Esophagus squamous epithelium (tissue), 5 donors: Measurements from ENCODE around the gene FMO2. TPM values are rescaled to one million over a fixed set of nuclear protein-coding genes. Genes with fewer than 3 reads are reported as not detected.
"Not testable (repeated sequence)": the region's sequence is repeated elsewhere in the genome, so short reads cannot be mapped to it uniquely, and the experiment has no call there.

Experiments
- DNase-seq: peaks from one replicate; lab custom pipeline; 2025; lab: John Stamatoyannopoulos, UW
- H3K27ac ChIP-seq, 4 donors: fragments of 200-600 bp; sonication (generic); one replicate each; pipeline ENCODE4 v1.5.1; 2016 to 2019; ENCODE audit warnings: mild to moderate bottlenecking in 1 of 4
- H3K27me3 ChIP-seq, 4 donors: fragments of 200-600 bp; sonication (generic); 1 replicate in 3 of 4; 2 replicates in 1 of 4; pipeline versions ENCODE4 v1.5.1 to v1.6.0; 2017 to 2021; ENCODE audit warnings: antibody characterized with exemption in 1 of 4
- H3K36me3 ChIP-seq, 3 donors: fragments of 200-600 bp; sonication (generic); one replicate each; pipeline ENCODE4 v1.5.1; 2016 to 2019
- H3K4me1 ChIP-seq, 3 donors: fragments of 200-600 bp; sonication (generic); one replicate each; pipeline ENCODE4 v1.5.1; 2017 to 2019
- H3K4me3 ChIP-seq, 4 donors: fragments of 200-600 bp; sonication (generic); 1 replicate in 3 of 4; 2 replicates in 1 of 4; pipeline ENCODE4 v1.5.1; 2016 to 2019; ENCODE audit warnings: mild to moderate bottlenecking in 2 of 4, moderate library complexity in 1 of 4
- H3K9me3 ChIP-seq, 3 donors: fragments of 200-600 bp; sonication (generic); one replicate each; pipeline ENCODE4 v1.5.1; 2016 to 2019
- POLR2A ChIP-seq, 4 donors: fragments of 450-650 bp; IDR thresholded peaks; one replicate each; pipeline ENCODE4 v1.6.1; 2017; ENCODE audit warnings: antibody characterized with exemption in 4 of 4, mild to moderate bottlenecking in 4 of 4, moderate library complexity in 3 of 4
- WGBS, 2 donors: methylation state at CpG; one replicate each; pipeline ENCODE4 v1.1.5; 2018; 5-methylcytosine and 5-hydroxymethylcytosine counted together
- intact Hi-C: fragments of 100-400 bp; cut with DNase I; formaldehyde crosslinking; loops from one replicate; pipeline ENCODE4 v1.15.0; 2022
- total RNA-seq, 4 donors: library from RNA; depleted of rRNA; stranded (reverse); fragments of >200 nt; gene quantifications; one replicate each; pipeline ENCODE4 v1.1.0, GENCODE V29; 2016
- TF ChIP-seq, protein P1 (sequence below), 6 experiments: fragments of 450-650 bp in 4 of 6; fragments of 200-600 bp in 2 of 6; sonication (generic) in 2 of 6; IDR thresholded peaks; one replicate each; pipeline ENCODE4 v1.5.1; 2016 to 2019; ENCODE audit warnings: antibody characterized with exemption in 6 of 6, mild to moderate bottlenecking in 4 of 6, moderate library complexity in 4 of 6
- donor health status: DM: yes; HTN: yes; CAD: no.

The FMO2 gene
- total RNA-seq, 4 donors from 2014 or later = 53.4 to 146 (median 68.8) TPM

DNA sequence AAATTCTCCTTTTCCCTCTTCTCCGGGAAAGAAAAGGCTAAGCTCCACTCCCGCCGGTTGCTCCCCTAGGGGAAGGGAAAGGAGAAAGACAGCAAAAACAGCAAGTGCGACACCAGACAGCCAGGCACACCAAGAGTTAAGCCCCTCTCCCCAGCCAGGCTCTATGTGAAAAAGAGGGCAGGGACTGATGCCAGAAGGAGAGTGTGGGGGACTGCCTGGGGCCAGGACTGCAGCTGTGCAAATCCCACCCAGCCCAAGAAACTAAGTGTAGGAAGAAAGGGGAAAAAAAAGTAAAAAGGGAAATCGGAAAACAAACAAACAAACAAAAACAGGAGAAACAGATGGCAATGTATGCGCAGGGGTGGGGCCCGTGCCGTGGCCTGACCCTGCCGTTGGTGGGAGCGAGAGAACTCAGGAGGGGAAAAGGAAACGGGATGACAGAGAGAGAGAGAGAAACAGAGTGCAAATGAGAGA lies 35.5 kb downstream of the FMO2 start:
- Histone ChIP-seq H3K9me3 (peaks cover 0 to 4% (median 0%) of the 10 kb centered on the region in 3 donors), H3K36me3 (no peaks in the 10 kb centered on the region), H3K4me1 (peaks cover 5 to 74% (median 33%) of the 10 kb centered on the region in 3 donors), H3K27me3 (no peaks in the 10 kb centered on the region), H3K4me3 (peak overlapping the region in 1 of 4 donors; percentile 21), H3K27ac (peak overlapping the region in 3 of 4 donors; percentile 62 to 77 (median 70))
- intact Hi-C loops = no loop called here
- TF ChIP-seq POLR2A (IDR thresholded peaks at IDR 0.05) = no peak
- TF ChIP-seq, protein P1, sequence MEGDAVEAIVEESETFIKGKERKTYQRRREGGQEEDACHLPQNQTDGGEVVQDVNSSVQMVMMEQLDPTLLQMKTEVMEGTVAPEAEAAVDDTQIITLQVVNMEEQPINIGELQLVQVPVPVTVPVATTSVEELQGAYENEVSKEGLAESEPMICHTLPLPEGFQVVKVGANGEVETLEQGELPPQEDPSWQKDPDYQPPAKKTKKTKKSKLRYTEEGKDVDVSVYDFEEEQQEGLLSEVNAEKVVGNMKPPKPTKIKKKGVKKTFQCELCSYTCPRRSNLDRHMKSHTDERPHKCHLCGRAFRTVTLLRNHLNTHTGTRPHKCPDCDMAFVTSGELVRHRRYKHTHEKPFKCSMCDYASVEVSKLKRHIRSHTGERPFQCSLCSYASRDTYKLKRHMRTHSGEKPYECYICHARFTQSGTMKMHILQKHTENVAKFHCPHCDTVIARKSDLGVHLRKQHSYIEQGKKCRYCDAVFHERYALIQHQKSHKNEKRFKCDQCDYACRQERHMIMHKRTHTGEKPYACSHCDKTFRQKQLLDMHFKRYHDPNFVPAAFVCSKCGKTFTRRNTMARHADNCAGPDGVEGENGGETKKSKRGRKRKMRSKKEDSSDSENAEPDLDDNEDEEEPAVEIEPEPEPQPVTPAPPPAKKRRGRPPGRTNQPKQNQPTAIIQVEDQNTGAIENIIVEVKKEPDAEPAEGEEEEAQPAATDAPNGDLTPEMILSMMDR (IDR thresholded peaks at IDR 0.05) = no peak
- DNase-seq = no peak
- 69 to 72% methylated on average over 11 of the region's 11 CpGs for WGBS, 2 donors

DNA sequence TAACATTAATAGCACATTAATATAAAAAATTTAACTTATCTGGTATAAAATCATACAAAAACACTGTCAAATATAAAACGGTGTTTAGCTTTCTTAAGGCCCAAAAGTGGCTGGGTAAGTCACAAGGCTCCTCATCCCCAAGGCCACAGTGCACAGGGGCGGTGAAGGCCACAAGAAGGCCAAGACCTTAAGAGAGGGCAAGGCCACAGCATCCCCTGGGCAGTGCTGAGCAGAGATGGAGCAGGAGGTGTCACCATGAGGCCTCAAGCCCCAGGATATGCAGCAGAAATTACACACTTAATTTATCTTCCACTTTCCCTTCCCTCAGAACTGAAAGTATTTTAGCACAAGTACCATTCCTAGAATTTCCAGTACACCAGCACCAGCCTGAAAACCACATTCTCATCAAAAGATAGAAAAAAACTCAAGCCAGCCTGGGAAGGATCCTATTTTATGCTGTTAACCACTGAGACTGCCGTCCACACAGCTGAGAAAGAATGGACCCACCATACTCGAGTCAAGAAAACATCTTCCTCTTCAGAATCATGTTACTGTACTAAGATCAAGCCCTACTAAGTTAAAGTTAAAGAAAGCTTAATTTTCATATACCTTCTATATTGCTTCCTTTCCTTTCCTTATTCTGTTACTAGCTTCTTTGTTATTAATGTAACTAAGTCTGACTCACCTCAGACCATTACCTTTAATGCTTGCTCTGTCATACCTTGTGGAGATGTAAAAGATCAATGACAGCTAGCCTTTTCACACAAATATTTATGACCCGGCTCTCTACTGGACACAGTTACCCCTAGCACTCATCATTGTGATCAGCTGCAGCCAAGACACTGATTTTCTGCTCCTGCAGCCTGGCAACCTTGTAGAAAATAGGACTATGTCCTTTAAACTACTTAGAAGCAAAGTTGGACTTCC lies 36.8 kb downstream of the FMO2 start:
- WGBS, 2 donors = 53 to 56% methylated on average over 5 of the region's 5 CpGs
- peaks cover 0 to 4% (median 0%) of the 10 kb centered on the region in 3 donors for H3K9me3 ChIP-seq
- intact Hi-C loops = no loop called here
- no peak for TF ChIP-seq POLR2A (IDR thresholded peaks at IDR 0.05)
- TF ChIP-seq, protein P1 (IDR thresholded peaks at IDR 0.05) = no peak
- H3K4me1 ChIP-seq = peaks cover 5 to 78% (median 33%) of the 10 kb centered on the region in 3 donors
- no peaks in the 10 kb centered on the region for H3K27me3 ChIP-seq
- H3K36me3 ChIP-seq = no peaks in the 10 kb centered on the region
- no peak for DNase-seq
- no peak overlapping the region for H3K4me3 ChIP-seq
- peak overlapping the region; percentile 30 to 79 (median 72) for H3K27ac ChIP-seq

DNA sequence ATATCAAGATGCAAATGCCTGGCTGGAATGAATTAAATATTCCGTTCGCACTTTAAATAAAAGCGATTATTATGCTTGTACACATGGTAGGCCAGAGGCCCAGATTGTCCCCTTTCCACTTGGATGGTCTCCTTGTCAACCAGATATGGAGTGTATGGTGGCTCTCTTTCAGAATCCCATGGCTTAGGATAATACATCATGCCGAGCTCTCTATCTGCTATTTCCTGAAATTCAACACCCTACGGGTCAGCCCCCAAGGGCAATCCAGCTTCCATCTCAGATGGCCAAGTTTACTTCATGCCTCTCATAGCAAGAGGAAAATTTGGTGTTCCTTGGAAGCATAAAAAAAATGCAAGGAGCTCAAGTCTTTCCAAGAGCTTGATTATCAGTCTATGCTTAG lies 37.8 kb downstream of the FMO2 start:
- intact Hi-C loops = no loop called here
- no peaks in the 10 kb centered on the region for H3K27me3 ChIP-seq
- H3K9me3 ChIP-seq = peaks cover 0 to 4% (median 0%) of the 10 kb centered on the region in 3 donors
- H3K27ac ChIP-seq = peak overlapping the region in 2 of 4 donors; percentile 77 to 79
- peaks cover 5 to 70% (median 33%) of the 10 kb centered on the region in 3 donors for H3K4me1 ChIP-seq
- no peak overlapping the region for H3K4me3 ChIP-seq
- DNase-seq = no peak
- H3K36me3 ChIP-seq = no peaks in the 10 kb centered on the region
- TF ChIP-seq, protein P1 (IDR thresholded peaks at IDR 0.05) = no peak
- no peak for TF ChIP-seq POLR2A (IDR thresholded peaks at IDR 0.05)
- WGBS, 2 donors = 56 to 60% methylated on average over 5 of the region's 5 CpGs

- DNase-seq, H3K4me3 ChIP-seq, H3K9me3 ChIP-seq, H3K27me3 ChIP-seq, H3K36me3 ChIP-seq, intact Hi-C loops: not testable (repeated sequence)
- H3K4me1 ChIP-seq = peaks cover 5 to 57% (median 24%) of the 10 kb centered on the region in 3 donors
- H3K27ac ChIP-seq = peak overlapping the region; percentile 56 to 79 (median 66)
- WGBS, 2 donors = 54 to 65% methylated on average over 4 of the region's 4 CpGs
Measured at GRCh38 chr1:171224257-171224656, 39.2 kb downstream of the FMO2 start.

- WGBS, 2 donors = 43 to 69% methylated on average over 1 of the region's 1 CpG
- H3K36me3 ChIP-seq = no peaks in the 10 kb centered on the region
- TF ChIP-seq, protein P1 (IDR thresholded peaks at IDR 0.05) = peak in 5 of 6 experiments; percentile 65 to 86 (median 78)
- no peak for TF ChIP-seq POLR2A (IDR thresholded peaks at IDR 0.05)
- no peak for DNase-seq
- intact Hi-C loops = loop anchor here (5.0 kb wide), 1 partner anchor 145 kb away; no protein-coding TSS in a partner anchor
- H3K4me1 ChIP-seq = peaks cover 3 to 33% (median 12%) of the 10 kb centered on the region in 3 donors
- no peak overlapping the region for H3K27ac ChIP-seq
- no peaks in the 10 kb centered on the region for H3K27me3 ChIP-seq
- no peak overlapping the region for H3K4me3 ChIP-seq
- H3K9me3 ChIP-seq = no peaks in the 10 kb centered on the region
Measured at GRCh38 chr1:171226747-171227370, 41.8 kb downstream of the FMO2 start.
